Thyroid gland (tissue), 4 donors: ENCODE measurements around the gene RNF217. TPM values are rescaled to one million over a fixed set of nuclear protein-coding genes. Genes with fewer than 3 reads are reported as not detected.

ENCODE experiments used
- DNase-seq, 2 donors: peaks; one replicate each; pipeline ENCODE4 v3.0.0-alpha.2; 2019
- H3K27ac ChIP-seq, 3 donors: fragments of 200-600 bp; sonication (generic); 1 replicate in 2 of 3; 2 replicates in 1 of 3; pipeline ENCODE4 v1.5.1; 2016 to 2019; ENCODE audit warnings: mild to moderate bottlenecking in 1 of 3, moderate library complexity in 1 of 3
- H3K27me3 ChIP-seq: fragments of 200-600 bp; sonication (generic); one replicate; pipeline ENCODE4 v1.5.1; 2019
- H3K36me3 ChIP-seq, 2 donors: fragments of 200-600 bp; sonication (generic); one replicate each; pipeline ENCODE4 v1.5.1; 2016 to 2019
- H3K4me1 ChIP-seq, 2 donors: fragments of 200-600 bp; sonication (generic); one replicate each; pipeline ENCODE4 v1.5.1; 2017 to 2019
- H3K4me3 ChIP-seq, 3 donors: fragments of 200-600 bp; sonication (generic); replicated peaks in 1 of 3; 1 replicate in 2 of 3; 2 replicates in 1 of 3; pipeline ENCODE4 v1.5.1; 2016; ENCODE audit warnings: mild to moderate bottlenecking in 1 of 3
- H3K9me3 ChIP-seq: fragments of 200-600 bp; sonication (generic); one replicate; pipeline ENCODE4 v1.5.1; 2017
- CTCF ChIP-seq, 6 experiments: fragments of 200-600 bp in 3 of 6; fragments of 450-650 bp in 3 of 6; sonication (generic) in 3 of 6; IDR thresholded peaks; one replicate each; pipeline ENCODE4 v1.5.1; 2016 to 2019; ENCODE audit warnings: antibody characterized with exemption in 6 of 6, mild to moderate bottlenecking in 2 of 6, inconsistent platforms in 1 of 6, moderate library complexity in 1 of 6
- POLR2A ChIP-seq, 2 donors: fragments of 450-650 bp; IDR thresholded peaks; one replicate each; pipeline ENCODE4 v1.6.1; 2017; ENCODE audit warnings: antibody characterized with exemption in 2 of 2, mild to moderate bottlenecking in 2 of 2, moderate library complexity in 1 of 2
- WGBS, 2 donors: methylation state at CpG; one replicate each; pipeline ENCODE4 v1.1.5; 2017; 5-methylcytosine and 5-hydroxymethylcytosine counted together
- intact Hi-C: fragments of 100-400 bp; cut with DNase I; formaldehyde crosslinking; loops from one replicate; pipeline ENCODE4 v1.15.1; 2023
- total RNA-seq, 4 donors: library from RNA; depleted of rRNA; stranded (reverse); fragments of >200 nt; gene quantifications; one replicate each; pipeline ENCODE4 v1.2.3, GENCODE V29; 2016

Gene RNF217
- total RNA-seq, 4 donors from 2014 or later, result 29.0 to 53.7 (median 31.0) TPM

- WGBS, 2 donors, result 92 to 95% methylated on average over 3 of the region's 3 CpGs
- Histone ChIP-seq H3K4me1 (no peaks in the 10 kb centered on the region), H3K4me3 (no peak overlapping the region), H3K27ac (no peak overlapping the region), H3K36me3 (no peaks in the 10 kb centered on the region), H3K27me3 (no peaks in the 10 kb centered on the region), H3K9me3 (no peaks in the 10 kb centered on the region)
- intact Hi-C loops, result no loop called here
- TF ChIP-seq CTCF (IDR thresholded peaks at IDR 0.05) (no peak), POLR2A (IDR thresholded peaks at IDR 0.05) (no peak)
- no peak for DNase-seq
Measured at GRCh38 chr6:125136378-125136777, 174.1 kb downstream of the RNF217 start.

GRCh38 chr6:125138083-125138482 is 175.8 kb downstream of the RNF217 start:
- intact Hi-C loops, result no loop called here
- Histone ChIP-seq H3K27ac (no peak overlapping the region), H3K4me1 (no peaks in the 10 kb centered on the region), H3K27me3 (no peaks in the 10 kb centered on the region), H3K36me3 (no peaks in the 10 kb centered on the region), H3K4me3 (no peak overlapping the region), H3K9me3 (no peaks in the 10 kb centered on the region)
- DNase-seq, result no peak
- 89 to 94% methylated on average over 2 of the region's 2 CpGs for WGBS, 2 donors
- no peak for TF ChIP-seq POLR2A (IDR thresholded peaks at IDR 0.05)
- TF ChIP-seq CTCF (IDR thresholded peaks at IDR 0.05), result no peak

GRCh38 chr6:125140808-125141207 is 178.6 kb downstream of the RNF217 start:
- no peaks in the 10 kb centered on the region for H3K9me3 ChIP-seq
- H3K27me3 ChIP-seq, result no peaks in the 10 kb centered on the region
- no peak overlapping the region for H3K27ac ChIP-seq
- intact Hi-C loops, result no loop called here
- TF ChIP-seq POLR2A (IDR thresholded peaks at IDR 0.05) (no peak), CTCF (IDR thresholded peaks at IDR 0.05) (no peak)
- no peak for DNase-seq
- H3K4me3 ChIP-seq, result no peak overlapping the region
- H3K4me1 ChIP-seq, result no peaks in the 10 kb centered on the region
- H3K36me3 ChIP-seq, result no peaks in the 10 kb centered on the region

Other genes starting within 250 kb of the RNF217 start
- 100 to 1,000 TPM; 182 to 392 (median 293) TPM for gene TPD52L1, start 191.3 kb downstream of the RNF217 start, total RNA-seq